ENCODE data around the gene SNX3. TPM values are rescaled to one million over a fixed set of nuclear protein-coding genes. Genes with fewer than 3 reads are reported as not detected.

Gene SNX3
- total RNA-seq, 3 donors from 2014 or later, result 144 to 212 (median 151) TPM

DNA sequence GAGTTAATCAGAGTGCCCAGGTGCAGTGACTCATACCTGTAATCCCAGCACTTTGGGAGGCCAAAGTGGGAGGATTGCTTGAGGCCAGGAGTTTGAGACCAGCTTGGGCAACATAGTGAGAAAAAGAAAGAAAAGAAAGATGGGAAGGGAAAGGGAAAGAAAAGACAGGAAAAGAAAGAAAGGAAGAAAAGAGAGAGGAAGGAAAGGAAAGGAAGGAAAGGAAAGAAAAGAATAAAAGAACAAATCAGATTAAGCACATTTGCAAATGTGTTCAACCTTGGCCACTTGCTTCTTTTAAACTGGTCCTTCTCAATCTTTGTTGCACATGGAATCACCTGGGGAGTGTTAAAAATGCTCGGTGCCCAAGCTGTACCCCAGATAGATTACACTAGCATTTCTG is 67.0 kb downstream of the SNX3 start:
- no peaks in the 10 kb centered on the region for H3K4me1 ChIP-seq
- no peaks in the 10 kb centered on the region for H3K27me3 ChIP-seq
- no peak for TF ChIP-seq POLR2AphosphoS5 (IDR thresholded peaks at IDR 0.05)
- TF ChIP-seq POLR2A (IDR thresholded peaks at IDR 0.05), result no peak
- TF ChIP-seq, protein P1, sequence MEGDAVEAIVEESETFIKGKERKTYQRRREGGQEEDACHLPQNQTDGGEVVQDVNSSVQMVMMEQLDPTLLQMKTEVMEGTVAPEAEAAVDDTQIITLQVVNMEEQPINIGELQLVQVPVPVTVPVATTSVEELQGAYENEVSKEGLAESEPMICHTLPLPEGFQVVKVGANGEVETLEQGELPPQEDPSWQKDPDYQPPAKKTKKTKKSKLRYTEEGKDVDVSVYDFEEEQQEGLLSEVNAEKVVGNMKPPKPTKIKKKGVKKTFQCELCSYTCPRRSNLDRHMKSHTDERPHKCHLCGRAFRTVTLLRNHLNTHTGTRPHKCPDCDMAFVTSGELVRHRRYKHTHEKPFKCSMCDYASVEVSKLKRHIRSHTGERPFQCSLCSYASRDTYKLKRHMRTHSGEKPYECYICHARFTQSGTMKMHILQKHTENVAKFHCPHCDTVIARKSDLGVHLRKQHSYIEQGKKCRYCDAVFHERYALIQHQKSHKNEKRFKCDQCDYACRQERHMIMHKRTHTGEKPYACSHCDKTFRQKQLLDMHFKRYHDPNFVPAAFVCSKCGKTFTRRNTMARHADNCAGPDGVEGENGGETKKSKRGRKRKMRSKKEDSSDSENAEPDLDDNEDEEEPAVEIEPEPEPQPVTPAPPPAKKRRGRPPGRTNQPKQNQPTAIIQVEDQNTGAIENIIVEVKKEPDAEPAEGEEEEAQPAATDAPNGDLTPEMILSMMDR (IDR thresholded peaks at IDR 0.05), result no peak
- H3K9me3 ChIP-seq, result no peaks in the 10 kb centered on the region
- intact Hi-C loops (cut with DNase I; ENCODE audit: low total_unique reads), result no loop called here
- H3K27ac ChIP-seq, result no peak overlapping the region
- no peak for DNase-seq (ENCODE audit: low spot score in 2 of 2)
- no peak overlapping the region for H3K4me3 ChIP-seq
- H3K36me3 ChIP-seq, result no peaks in the 10 kb centered on the region

DNA sequence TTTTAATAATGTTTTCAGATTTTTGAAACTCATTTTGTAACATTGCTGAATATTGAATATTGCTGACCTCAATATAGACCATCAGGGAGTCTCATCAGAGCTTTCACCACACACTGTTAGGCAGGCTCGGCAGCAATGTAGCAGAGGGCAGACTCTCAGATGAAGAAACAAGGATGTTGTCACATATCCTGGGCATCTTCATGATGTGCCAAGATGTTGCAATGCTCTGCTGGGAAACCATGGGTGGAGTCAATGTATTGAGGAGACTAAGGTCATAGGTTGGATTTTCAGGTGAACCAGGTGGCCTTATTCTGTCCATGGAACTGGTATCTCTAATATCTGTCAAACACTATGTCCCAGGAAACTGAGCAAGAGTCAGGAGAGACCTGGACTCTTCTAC is 67.7 kb downstream of the SNX3 start:
- Histone ChIP-seq H3K4me1 (no peaks in the 10 kb centered on the region), H3K9me3 (no peaks in the 10 kb centered on the region), H3K4me3 (no peak overlapping the region), H3K27ac (no peak overlapping the region), H3K36me3 (no peaks in the 10 kb centered on the region), H3K27me3 (no peaks in the 10 kb centered on the region)
- intact Hi-C loops (cut with DNase I; ENCODE audit: low total_unique reads), result no loop called here
- no peak for DNase-seq (ENCODE audit: low spot score in 2 of 2)
- TF ChIP-seq, protein P1 (IDR thresholded peaks at IDR 0.05), result no peak
- TF ChIP-seq POLR2A (IDR thresholded peaks at IDR 0.05) (no peak), POLR2AphosphoS5 (IDR thresholded peaks at IDR 0.05) (no peak)

DNA sequence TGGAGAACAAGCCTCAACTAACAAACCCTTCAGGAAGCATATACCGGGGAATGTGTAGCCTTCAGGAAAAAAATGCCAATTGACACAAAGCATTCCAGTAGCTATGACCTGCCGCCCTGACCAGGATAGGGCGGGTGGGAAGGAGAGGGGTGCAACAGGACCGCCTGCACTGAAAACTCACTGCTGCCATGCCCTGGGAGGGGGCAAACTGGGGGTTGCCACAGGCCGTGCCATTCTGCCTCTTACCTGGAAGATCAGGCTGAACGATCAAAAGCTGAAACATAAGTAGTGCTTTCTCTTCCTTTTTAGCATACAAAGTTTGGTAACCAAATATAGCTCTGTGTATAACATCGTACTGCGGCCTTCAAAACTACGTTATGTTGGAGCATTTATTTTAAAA is 73.3 kb downstream of the SNX3 start:
- Histone ChIP-seq H3K27me3 (no peaks in the 10 kb centered on the region), H3K27ac (no peak overlapping the region), H3K4me3 (no peak overlapping the region), H3K9me3 (no peaks in the 10 kb centered on the region), H3K36me3 (no peaks in the 10 kb centered on the region), H3K4me1 (no peaks in the 10 kb centered on the region)
- no peak for TF ChIP-seq POLR2AphosphoS5 (IDR thresholded peaks at IDR 0.05)
- TF ChIP-seq, protein P1 (IDR thresholded peaks at IDR 0.05), result no peak
- TF ChIP-seq POLR2A (IDR thresholded peaks at IDR 0.05), result no peak
- DNase-seq (ENCODE audit: low spot score in 2 of 2), result no peak
- intact Hi-C loops (cut with DNase I; ENCODE audit: low total_unique reads), result no loop called here

DNA sequence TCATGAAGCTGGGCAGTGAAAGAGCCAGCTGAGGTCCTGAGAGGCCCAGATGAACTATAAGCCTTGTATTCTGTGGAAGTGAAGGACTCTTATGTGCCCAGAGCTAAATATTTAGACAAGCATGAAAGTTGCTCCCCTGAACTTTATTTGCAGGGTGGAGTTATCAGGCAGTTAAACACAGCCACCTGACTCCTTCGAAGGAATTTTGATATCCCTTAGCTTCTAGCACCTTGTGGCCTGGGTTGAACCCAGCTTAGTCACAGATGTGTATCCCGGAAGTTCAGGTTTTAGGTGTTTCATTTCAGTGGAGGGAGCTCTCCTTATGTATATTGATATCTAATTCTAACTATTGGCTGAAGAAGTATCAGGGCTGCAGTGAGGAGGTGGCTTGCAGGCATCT is 74.6 kb downstream of the SNX3 start:
- H3K27ac ChIP-seq, result no peak overlapping the region
- no peaks in the 10 kb centered on the region for H3K27me3 ChIP-seq
- H3K36me3 ChIP-seq, result no peaks in the 10 kb centered on the region
- TF ChIP-seq POLR2AphosphoS5 (IDR thresholded peaks at IDR 0.05), result no peak
- TF ChIP-seq POLR2A (IDR thresholded peaks at IDR 0.05), result no peak
- TF ChIP-seq, protein P1 (IDR thresholded peaks at IDR 0.05), result no peak
- H3K4me3 ChIP-seq, result no peak overlapping the region
- no peaks in the 10 kb centered on the region for H3K4me1 ChIP-seq
- DNase-seq (ENCODE audit: low spot score in 2 of 2), result no peak
- H3K9me3 ChIP-seq, result no peaks in the 10 kb centered on the region
- intact Hi-C loops (cut with DNase I; ENCODE audit: low total_unique reads), result no loop called here

DNA sequence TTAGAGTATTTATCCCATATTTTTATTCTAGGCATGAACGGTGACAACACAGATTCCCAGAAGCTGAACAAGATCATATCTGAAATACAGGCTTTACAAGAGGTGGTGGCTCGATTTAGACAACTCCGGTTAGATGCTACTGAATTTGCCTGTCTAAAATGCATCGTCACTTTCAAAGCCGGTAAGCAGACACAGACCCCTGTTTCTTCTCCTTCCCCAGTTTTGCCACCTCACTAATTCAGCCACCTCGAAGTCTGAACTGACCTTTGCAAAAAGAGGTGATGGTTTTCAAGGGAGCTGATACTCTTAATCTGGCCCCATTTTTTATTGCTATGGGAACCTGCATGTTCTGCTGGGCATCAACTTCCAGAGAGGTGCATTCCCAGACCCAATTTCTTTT is 80.1 kb downstream of the SNX3 start:
- no peak overlapping the region for H3K4me3 ChIP-seq
- no peak overlapping the region for H3K27ac ChIP-seq
- DNase-seq (ENCODE audit: low spot score in 2 of 2), result no peak
- no peaks in the 10 kb centered on the region for H3K4me1 ChIP-seq
- TF ChIP-seq, protein P1 (IDR thresholded peaks at IDR 0.05), result no peak
- TF ChIP-seq POLR2AphosphoS5 (IDR thresholded peaks at IDR 0.05) (no peak), POLR2A (IDR thresholded peaks at IDR 0.05) (no peak)
- no peaks in the 10 kb centered on the region for H3K9me3 ChIP-seq
- intact Hi-C loops (cut with DNase I; ENCODE audit: low total_unique reads), result no loop called here
- peaks cover 0 to 14% of the 10 kb centered on the region in 2 donors for H3K27me3 ChIP-seq
- H3K36me3 ChIP-seq, result no peaks in the 10 kb centered on the region
